WTC11 (cell line): ENCODE data around the gene SFTA2.

Experiments
- NFYB ChIP-seq: sonication (generic); formaldehyde crosslinking; conservative IDR thresholded peaks from 2 replicates; pipeline ENCODE4 v1.8.0; 2022; ENCODE audit warnings: low read depth, missing genetic modification reagents
- NR1H2 ChIP-seq: sonication (generic); formaldehyde crosslinking; IDR thresholded peaks from 2 replicates; pipeline ENCODE4 v1.9.0; 2021; ENCODE audit warnings: mild to moderate bottlenecking, moderate library complexity, missing genetic modification reagents
- SP1 ChIP-seq: sonication (generic); formaldehyde crosslinking; conservative IDR thresholded peaks from 2 replicates; pipeline ENCODE4 v1.8.1; 2022; ENCODE audit warnings: missing genetic modification reagents
- TCF7 ChIP-seq: sonication (generic); formaldehyde crosslinking; IDR thresholded peaks from 2 replicates; pipeline ENCODE4 v1.8.0; 2022; ENCODE audit warnings: mild to moderate bottlenecking, low read depth, missing genetic modification reagents, moderate library complexity
- ZNF138 ChIP-seq: sonication (generic); formaldehyde crosslinking; conservative IDR thresholded peaks from 2 replicates; pipeline ENCODE4 v1.8.1; 2022; ENCODE audit warnings: mild to moderate bottlenecking, moderate library complexity, missing genetic modification reagents
- TF ChIP-seq, protein P1 (sequence below): fragments of 200-600 bp; IDR thresholded peaks from 2 replicates; pipeline ENCODE4 v1.8.0; 2022; ENCODE audit warnings: antibody characterized with exemption
- TF ChIP-seq, protein P2 (sequence below): sonication (generic); formaldehyde crosslinking; IDR thresholded peaks from 2 replicates; pipeline ENCODE4 v1.8.1; 2022; ENCODE audit warnings: low read depth, mild to moderate bottlenecking, moderate library complexity, missing genetic modification reagents, borderline replicate concordance
- TF ChIP-seq, protein P3 (sequence below): sonication (generic); formaldehyde crosslinking; IDR thresholded peaks from 2 replicates; pipeline ENCODE4 v1.8.1; 2022; ENCODE audit warnings: low read depth, missing genetic modification reagents, borderline replicate concordance
- TF ChIP-seq, protein P4 (sequence below): sonication (generic); formaldehyde crosslinking; IDR thresholded peaks from 2 replicates; pipeline ENCODE4 v1.8.1; 2023; ENCODE audit warnings: mild to moderate bottlenecking, missing genetic modification reagents
- TF ChIP-seq, protein P5 (sequence below): sonication (generic); formaldehyde crosslinking; IDR thresholded peaks from 2 replicates; pipeline ENCODE4 v1.8.1; 2023; ENCODE audit warnings: mild to moderate bottlenecking, missing genetic modification reagents, borderline replicate concordance
- TF ChIP-seq, protein P6 (sequence below): sonication (generic); formaldehyde crosslinking; IDR thresholded peaks from 2 replicates; pipeline ENCODE4 v1.8.0; 2023; ENCODE audit warnings: missing genetic modification reagents

DNA sequence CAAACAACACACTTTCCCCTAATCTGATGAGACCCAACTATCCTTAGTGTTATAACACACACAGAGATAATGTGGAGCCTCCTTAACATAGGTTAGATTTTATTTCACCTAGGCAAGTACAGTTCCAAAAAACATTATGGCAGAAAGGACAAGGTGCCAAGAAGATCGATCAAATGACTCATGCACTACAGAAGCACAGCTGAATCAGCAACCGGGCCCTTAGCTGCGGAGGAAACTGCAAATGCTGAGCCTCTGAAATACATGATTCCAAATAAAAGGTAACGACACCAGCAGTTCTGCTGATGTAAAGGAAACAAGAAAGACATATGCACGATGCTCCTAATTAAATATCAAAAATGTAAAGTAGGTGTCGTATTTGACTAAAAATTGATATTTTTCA is 31.7 kb upstream of the SFTA2 start:
- TF ChIP-seq, protein P1, sequence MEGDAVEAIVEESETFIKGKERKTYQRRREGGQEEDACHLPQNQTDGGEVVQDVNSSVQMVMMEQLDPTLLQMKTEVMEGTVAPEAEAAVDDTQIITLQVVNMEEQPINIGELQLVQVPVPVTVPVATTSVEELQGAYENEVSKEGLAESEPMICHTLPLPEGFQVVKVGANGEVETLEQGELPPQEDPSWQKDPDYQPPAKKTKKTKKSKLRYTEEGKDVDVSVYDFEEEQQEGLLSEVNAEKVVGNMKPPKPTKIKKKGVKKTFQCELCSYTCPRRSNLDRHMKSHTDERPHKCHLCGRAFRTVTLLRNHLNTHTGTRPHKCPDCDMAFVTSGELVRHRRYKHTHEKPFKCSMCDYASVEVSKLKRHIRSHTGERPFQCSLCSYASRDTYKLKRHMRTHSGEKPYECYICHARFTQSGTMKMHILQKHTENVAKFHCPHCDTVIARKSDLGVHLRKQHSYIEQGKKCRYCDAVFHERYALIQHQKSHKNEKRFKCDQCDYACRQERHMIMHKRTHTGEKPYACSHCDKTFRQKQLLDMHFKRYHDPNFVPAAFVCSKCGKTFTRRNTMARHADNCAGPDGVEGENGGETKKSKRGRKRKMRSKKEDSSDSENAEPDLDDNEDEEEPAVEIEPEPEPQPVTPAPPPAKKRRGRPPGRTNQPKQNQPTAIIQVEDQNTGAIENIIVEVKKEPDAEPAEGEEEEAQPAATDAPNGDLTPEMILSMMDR = no peak
- TF ChIP-seq, protein P2, sequence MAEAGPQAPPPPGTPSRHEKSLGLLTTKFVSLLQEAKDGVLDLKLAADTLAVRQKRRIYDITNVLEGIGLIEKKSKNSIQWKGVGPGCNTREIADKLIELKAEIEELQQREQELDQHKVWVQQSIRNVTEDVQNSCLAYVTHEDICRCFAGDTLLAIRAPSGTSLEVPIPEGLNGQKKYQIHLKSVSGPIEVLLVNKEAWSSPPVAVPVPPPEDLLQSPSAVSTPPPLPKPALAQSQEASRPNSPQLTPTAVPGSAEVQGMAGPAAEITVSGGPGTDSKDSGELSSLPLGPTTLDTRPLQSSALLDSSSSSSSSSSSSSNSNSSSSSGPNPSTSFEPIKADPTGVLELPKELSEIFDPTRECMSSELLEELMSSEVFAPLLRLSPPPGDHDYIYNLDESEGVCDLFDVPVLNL (CRISPR knock-in tag) = no peak
- TF ChIP-seq NR1H2 (CRISPR knock-in tag) = no peak
- no peak for TF ChIP-seq SP1 (CRISPR knock-in tag)
- no peak for TF ChIP-seq TCF7
- TF ChIP-seq, protein P3, sequence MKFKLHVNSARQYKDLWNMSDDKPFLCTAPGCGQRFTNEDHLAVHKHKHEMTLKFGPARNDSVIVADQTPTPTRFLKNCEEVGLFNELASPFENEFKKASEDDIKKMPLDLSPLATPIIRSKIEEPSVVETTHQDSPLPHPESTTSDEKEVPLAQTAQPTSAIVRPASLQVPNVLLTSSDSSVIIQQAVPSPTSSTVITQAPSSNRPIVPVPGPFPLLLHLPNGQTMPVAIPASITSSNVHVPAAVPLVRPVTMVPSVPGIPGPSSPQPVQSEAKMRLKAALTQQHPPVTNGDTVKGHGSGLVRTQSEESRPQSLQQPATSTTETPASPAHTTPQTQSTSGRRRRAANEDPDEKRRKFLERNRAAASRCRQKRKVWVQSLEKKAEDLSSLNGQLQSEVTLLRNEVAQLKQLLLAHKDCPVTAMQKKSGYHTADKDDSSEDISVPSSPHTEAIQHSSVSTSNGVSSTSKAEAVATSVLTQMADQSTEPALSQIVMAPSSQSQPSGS (CRISPR knock-in tag) = no peak
- TF ChIP-seq, protein P4, sequence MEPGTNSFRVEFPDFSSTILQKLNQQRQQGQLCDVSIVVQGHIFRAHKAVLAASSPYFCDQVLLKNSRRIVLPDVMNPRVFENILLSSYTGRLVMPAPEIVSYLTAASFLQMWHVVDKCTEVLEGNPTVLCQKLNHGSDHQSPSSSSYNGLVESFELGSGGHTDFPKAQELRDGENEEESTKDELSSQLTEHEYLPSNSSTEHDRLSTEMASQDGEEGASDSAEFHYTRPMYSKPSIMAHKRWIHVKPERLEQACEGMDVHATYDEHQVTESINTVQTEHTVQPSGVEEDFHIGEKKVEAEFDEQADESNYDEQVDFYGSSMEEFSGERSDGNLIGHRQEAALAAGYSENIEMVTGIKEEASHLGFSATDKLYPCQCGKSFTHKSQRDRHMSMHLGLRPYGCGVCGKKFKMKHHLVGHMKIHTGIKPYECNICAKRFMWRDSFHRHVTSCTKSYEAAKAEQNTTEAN = no peak
- TF ChIP-seq, protein P5, sequence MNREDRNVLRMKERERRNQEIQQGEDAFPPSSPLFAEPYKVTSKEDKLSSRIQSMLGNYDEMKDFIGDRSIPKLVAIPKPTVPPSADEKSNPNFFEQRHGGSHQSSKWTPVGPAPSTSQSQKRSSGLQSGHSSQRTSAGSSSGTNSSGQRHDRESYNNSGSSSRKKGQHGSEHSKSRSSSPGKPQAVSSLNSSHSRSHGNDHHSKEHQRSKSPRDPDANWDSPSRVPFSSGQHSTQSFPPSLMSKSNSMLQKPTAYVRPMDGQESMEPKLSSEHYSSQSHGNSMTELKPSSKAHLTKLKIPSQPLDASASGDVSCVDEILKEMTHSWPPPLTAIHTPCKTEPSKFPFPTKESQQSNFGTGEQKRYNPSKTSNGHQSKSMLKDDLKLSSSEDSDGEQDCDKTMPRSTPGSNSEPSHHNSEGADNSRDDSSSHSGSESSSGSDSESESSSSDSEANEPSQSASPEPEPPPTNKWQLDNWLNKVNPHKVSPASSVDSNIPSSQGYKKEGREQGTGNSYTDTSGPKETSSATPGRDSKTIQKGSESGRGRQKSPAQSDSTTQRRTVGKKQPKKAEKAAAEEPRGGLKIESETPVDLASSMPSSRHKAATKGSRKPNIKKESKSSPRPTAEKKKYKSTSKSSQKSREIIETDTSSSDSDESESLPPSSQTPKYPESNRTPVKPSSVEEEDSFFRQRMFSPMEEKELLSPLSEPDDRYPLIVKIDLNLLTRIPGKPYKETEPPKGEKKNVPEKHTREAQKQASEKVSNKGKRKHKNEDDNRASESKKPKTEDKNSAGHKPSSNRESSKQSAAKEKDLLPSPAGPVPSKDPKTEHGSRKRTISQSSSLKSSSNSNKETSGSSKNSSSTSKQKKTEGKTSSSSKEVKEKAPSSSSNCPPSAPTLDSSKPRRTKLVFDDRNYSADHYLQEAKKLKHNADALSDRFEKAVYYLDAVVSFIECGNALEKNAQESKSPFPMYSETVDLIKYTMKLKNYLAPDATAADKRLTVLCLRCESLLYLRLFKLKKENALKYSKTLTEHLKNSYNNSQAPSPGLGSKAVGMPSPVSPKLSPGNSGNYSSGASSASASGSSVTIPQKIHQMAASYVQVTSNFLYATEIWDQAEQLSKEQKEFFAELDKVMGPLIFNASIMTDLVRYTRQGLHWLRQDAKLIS (CRISPR knock-in tag) = no peak
- TF ChIP-seq NFYB (CRISPR knock-in tag) = no peak
- TF ChIP-seq ZNF138 = no peak
- TF ChIP-seq, protein P6, sequence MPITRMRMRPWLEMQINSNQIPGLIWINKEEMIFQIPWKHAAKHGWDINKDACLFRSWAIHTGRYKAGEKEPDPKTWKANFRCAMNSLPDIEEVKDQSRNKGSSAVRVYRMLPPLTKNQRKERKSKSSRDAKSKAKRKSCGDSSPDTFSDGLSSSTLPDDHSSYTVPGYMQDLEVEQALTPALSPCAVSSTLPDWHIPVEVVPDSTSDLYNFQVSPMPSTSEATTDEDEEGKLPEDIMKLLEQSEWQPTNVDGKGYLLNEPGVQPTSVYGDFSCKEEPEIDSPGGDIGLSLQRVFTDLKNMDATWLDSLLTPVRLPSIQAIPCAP = no peak
